AG04449 (cell line): Measurements from ENCODE around the gene TSPAN18.

Experiments
- CTCF ChIA-PET: fragments of 350-600 bp; formaldehyde crosslinking; extraction: SDS; loops from one replicate; lab custom pipeline; 2021; ENCODE audit warnings: antibody characterized with exemption; lab: Yijun Ruan, JAX
- POLR2A ChIA-PET: fragments of 400-600, 350-600 bp; formaldehyde crosslinking; extraction: SDS; loops from one replicate; lab custom pipeline; 2020; ENCODE audit warnings: antibody characterized with exemption, inconsistent platforms; lab: Yijun Ruan, JAX
- DNase-seq: peaks from one replicate; pipeline ENCODE4 v3.0.0-alpha.2; 2010; ENCODE audit warnings: low read depth, low spot score
- H3K4me3 ChIP-seq: 2 replicates; pipeline ENCODE4 v1.5.1; 2011; ENCODE audit warnings: low read depth, mild to moderate bottlenecking, control low read depth, low read length
- CTCF ChIP-seq: IDR thresholded peaks from one replicate; pipeline ENCODE4 v1.5.1; 2011; ENCODE audit warnings: mild to moderate bottlenecking, moderate library complexity, low read length, control low read depth, inconsistent platforms; ENCODE audit not compliant: insufficient read depth; ENCODE audit errors: missing control alignments

Gene TSPAN18

GRCh38 chr11:44773351-44773965, 46.7 kb downstream of the TSPAN18 start:
- H3K4me3 ChIP-seq = no peak overlapping the region
- DNase-seq = no peak
- POLR2A ChIA-PET = interaction anchor here (0.8 kb wide), 1 partner anchor 14 kb away, joined by 3 read pairs; no protein-coding TSS in a partner anchor
- CTCF ChIA-PET = interaction anchor here (0.8 to 7.4 kb wide), 11 partner anchors 8 to 152 kb away, joined by 3 to 53 read pairs (median 6); no protein-coding TSS in a partner anchor
- no peak for TF ChIP-seq CTCF

DNA sequence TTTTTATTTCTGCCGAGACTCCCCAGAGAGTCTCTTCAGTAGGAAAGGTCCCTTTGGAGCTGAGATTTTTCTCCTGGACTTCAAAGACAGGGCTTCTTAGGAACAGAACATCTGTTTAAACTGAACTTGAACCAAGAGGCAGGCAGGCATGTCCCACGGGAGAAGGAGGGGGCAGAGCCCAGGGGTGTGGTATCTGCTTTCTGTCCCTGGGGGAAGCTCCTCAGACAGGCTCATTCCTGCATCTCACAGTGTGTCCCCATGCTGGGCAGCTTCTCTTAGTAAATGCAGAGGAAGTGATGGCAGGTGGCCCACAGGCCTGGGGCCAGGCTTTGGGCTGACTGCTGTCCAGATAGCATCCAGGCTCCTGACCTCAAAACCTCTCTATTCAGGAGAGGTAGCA, 47.3 kb downstream of the TSPAN18 start:
- TF ChIP-seq CTCF = no peak
- ChIA-PET POLR2A (no interaction called here), CTCF (interaction anchor here (0.7 to 7.4 kb wide), 13 partner anchors 8 to 152 kb away, joined by 3 to 53 read pairs (median 5); no protein-coding TSS in a partner anchor)
- H3K4me3 ChIP-seq = no peak overlapping the region
- no peak for DNase-seq

- TF ChIP-seq CTCF = no peak
- POLR2A ChIA-PET = no interaction called here
- DNase-seq = no peak
- CTCF ChIA-PET = interaction anchor here (0.7 to 7.4 kb wide), 19 partner anchors 9 to 136 kb away, joined by 3 to 53 read pairs (median 5); partner anchors contain the start of gene TSPAN18
- H3K4me3 ChIP-seq = no peak overlapping the region
Measured at GRCh38 chr11:44774731-44775130, 48.0 kb downstream of the TSPAN18 start.

GRCh38 chr11:44775366-44775984, 48.7 kb downstream of the TSPAN18 start:
- ChIA-PET POLR2A (interaction anchor here (0.7 kb wide), 1 partner anchor 17 kb away, joined by 3 read pairs; no protein-coding TSS in a partner anchor), CTCF (interaction anchor here (0.7 to 7.4 kb wide), 27 partner anchors 8 to 154 kb away, joined by 3 to 53 read pairs (median 4); partner anchors contain the start of gene TSPAN18)
- no peak for DNase-seq
- TF ChIP-seq CTCF = peak; percentile 64
- no peak overlapping the region for H3K4me3 ChIP-seq

DNA sequence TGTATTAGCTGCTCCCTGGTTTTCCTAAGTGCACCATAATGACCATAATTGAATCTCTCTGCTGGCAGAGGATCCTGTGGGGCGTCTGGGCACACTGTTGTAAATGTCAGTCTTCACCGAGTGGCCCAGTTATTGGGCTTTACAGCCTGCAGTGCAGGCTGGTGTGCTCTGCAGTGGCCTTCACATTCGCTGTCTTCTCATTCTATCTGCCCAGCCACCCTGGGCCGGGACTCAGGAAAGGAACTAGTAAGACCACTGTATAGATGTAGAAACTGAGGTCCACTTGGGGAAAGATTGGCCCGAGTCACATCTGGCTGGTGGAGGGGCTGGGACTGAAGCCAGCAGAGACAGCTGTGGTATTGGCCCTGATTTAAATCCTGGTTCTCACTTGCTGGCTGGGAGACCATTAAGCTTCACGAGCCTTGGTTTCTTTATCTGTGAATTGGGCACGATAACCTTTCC, 49.3 kb downstream of the TSPAN18 start:
- ChIA-PET CTCF (interaction anchor here (1.0 to 7.4 kb wide), 24 partner anchors 8 to 155 kb away, joined by 3 to 53 read pairs (median 4); partner anchors contain the start of gene TSPAN18), POLR2A (interaction anchor here (0.7 kb wide), 1 partner anchor 16 kb away, joined by 3 read pairs; no protein-coding TSS in a partner anchor)

More for the DNA sequence above, 49.3 kb downstream of the TSPAN18 start:
- H3K4me3 ChIP-seq = no peak overlapping the region
- TF ChIP-seq CTCF = no peak
- DNase-seq = no peak
